Immature natural killer cell (primary cell): Measurements from ENCODE around the gene MAP2K3. TPM values are rescaled to one million over a fixed set of nuclear protein-coding genes. Genes with fewer than 3 reads are reported as not detected.
A peak's percentile ranks its signal among the peaks of the same experiment; 100 is the strongest.

Experiments used
- DNase-seq, 3 donors: peaks; one replicate each; pipeline ENCODE4 v3.0.0; 2022; ENCODE audit warnings: mixed read lengths in 1 of 3
- H3K27ac Mint-ChIP-seq, 6 donors: one replicate each; pipeline ENCODE4 v1.8.0; 2020; ENCODE audit warnings: mixed read lengths in 6 of 6, mild to moderate bottlenecking in 5 of 6, inconsistent platforms in 4 of 6, moderate library complexity in 3 of 6
- H3K27me3 Mint-ChIP-seq, 3 donors: one replicate each; pipeline ENCODE4 v1.8.0; 2020 to 2021; ENCODE audit warnings: low read depth in 3 of 3, mild to moderate bottlenecking in 3 of 3, mixed read lengths in 3 of 3, moderate library complexity in 3 of 3, inconsistent platforms in 1 of 3
- H3K36me3 Mint-ChIP-seq, 3 donors: one replicate each; pipeline ENCODE4 v1.8.0; 2020; ENCODE audit warnings: mixed read lengths in 3 of 3, inconsistent platforms in 2 of 3, mild to moderate bottlenecking in 2 of 3
- H3K4me1 Mint-ChIP-seq, 2 donors: one replicate each; pipeline ENCODE4 v1.8.0; 2020; ENCODE audit warnings: inconsistent platforms in 2 of 2, mild to moderate bottlenecking in 2 of 2, mixed read lengths in 2 of 2, moderate library complexity in 1 of 2
- H3K4me3 Mint-ChIP-seq, 5 donors: one replicate each; pipeline ENCODE4 v1.8.0; 2020; ENCODE audit warnings: mild to moderate bottlenecking in 5 of 5, mixed read lengths in 5 of 5, inconsistent platforms in 3 of 5, moderate library complexity in 3 of 5
- H3K9me3 Mint-ChIP-seq, 6 donors: one replicate each; pipeline ENCODE4 v1.8.0; 2020; ENCODE audit warnings: mild to moderate bottlenecking in 6 of 6, mixed read lengths in 6 of 6, inconsistent platforms in 4 of 6, moderate library complexity in 3 of 6
- polyA plus RNA-seq, 3 donors: library from polyadenylated mRNA; unstranded; fragments of 300-500 nt; fragmentation: Illumina TruSeq; gene quantifications; one replicate each; pipeline ENCODE4 v1.2.3, GENCODE V29; 2021

MAP2K3 gene
- 100 to 1,000 TPM in 1 of 3 donors, 10 to 100 TPM in 2; 66.6 to 136 (median 93.9) TPM for polyA plus RNA-seq

- peak; percentile 98 to 99 (median 99) for DNase-seq
- Mint-ChIP-seq H3K4me3 (peak within 1 kb of the TSS; percentile 92 to 98 (median 96)), H3K27me3 (peaks cover 14 to 16% (median 15%) of the 10 kb centered on the region in 3 donors)
These were observed at the start of gene MAP2K3 for GRCh38 chr17:21284319-21285163. Gene MAP2K3, plus strand, starts transcription at chr17:21284711. Its CDS starts 210 bp downstream, at chr17:21284921.

GRCh38 chr17:21235921-21236320 is 48.6 kb upstream of the MAP2K3 start:
- Mint-ChIP-seq H3K27me3 (peaks cover 0 to 3% (median 2%) of the 10 kb centered on the region in 3 donors), H3K4me3 (no peak overlapping the region), H3K4me1 (no peaks in the 10 kb centered on the region), H3K9me3 (no peaks in the 10 kb centered on the region), H3K36me3 (peaks cover 5 to 8% (median 6%) of the 10 kb centered on the region in 3 donors), H3K27ac (no peak overlapping the region)
- DNase-seq, result no peak

More at GRCh38 chr17:21284319-21285163, at the start of gene MAP2K3:
- H3K36me3 Mint-ChIP-seq, result no peaks in the 10 kb centered on the region
- peaks cover 51 to 60% of the 10 kb centered on the region in 2 donors for H3K4me1 Mint-ChIP-seq
- no peaks in the 10 kb centered on the region for H3K9me3 Mint-ChIP-seq
- H3K27ac Mint-ChIP-seq, result peak within 1 kb of the TSS; percentile 99 to 100 (median 99)

GRCh38 chr17:21239680-21240368 is 44.7 kb upstream of the MAP2K3 start:
- Mint-ChIP-seq H3K4me3 (no peak overlapping the region), H3K36me3 (no peaks in the 10 kb centered on the region), H3K27me3 (peaks cover 0 to 5% (median 0%) of the 10 kb centered on the region in 3 donors), H3K4me1 (peaks cover 0 to 3% of the 10 kb centered on the region in 2 donors), H3K9me3 (no peaks in the 10 kb centered on the region), H3K27ac (no peak overlapping the region)
- no peak for DNase-seq

GRCh38 chr17:21240369-21241055 is 44.0 kb upstream of the MAP2K3 start:
- no peaks in the 10 kb centered on the region for H3K36me3 Mint-ChIP-seq
- peaks cover 0 to 5% (median 0%) of the 10 kb centered on the region in 3 donors for H3K27me3 Mint-ChIP-seq
- H3K9me3 Mint-ChIP-seq, result no peaks in the 10 kb centered on the region
- DNase-seq, result no peak
- H3K4me1 Mint-ChIP-seq, result peaks cover 0 to 4% of the 10 kb centered on the region in 2 donors
- no peak overlapping the region for H3K27ac Mint-ChIP-seq
- no peak overlapping the region for H3K4me3 Mint-ChIP-seq

- H3K4me1 Mint-ChIP-seq, result peaks cover 0 to 4% of the 10 kb centered on the region in 2 donors
- no peak overlapping the region for H3K4me3 Mint-ChIP-seq
- no peaks in the 10 kb centered on the region for H3K36me3 Mint-ChIP-seq
- H3K9me3 Mint-ChIP-seq, result no peaks in the 10 kb centered on the region
- no peak overlapping the region for H3K27ac Mint-ChIP-seq
- no peak for DNase-seq
- H3K27me3 Mint-ChIP-seq, result peaks cover 0 to 5% (median 0%) of the 10 kb centered on the region in 3 donors
These were observed 42.9 kb upstream of the MAP2K3 start for GRCh38 chr17:21241564-21241963.

GRCh38 chr17:21242026-21242697 is 42.3 kb upstream of the MAP2K3 start:
- H3K9me3 Mint-ChIP-seq, result no peaks in the 10 kb centered on the region
- H3K4me1 Mint-ChIP-seq, result peaks cover 0 to 4% of the 10 kb centered on the region in 2 donors
- DNase-seq, result no peak
- H3K36me3 Mint-ChIP-seq, result no peaks in the 10 kb centered on the region
- H3K27ac Mint-ChIP-seq, result no peak overlapping the region
- H3K27me3 Mint-ChIP-seq, result peaks cover 0 to 5% (median 0%) of the 10 kb centered on the region in 3 donors
- no peak overlapping the region for H3K4me3 Mint-ChIP-seq

- Mint-ChIP-seq H3K36me3 (no peaks in the 10 kb centered on the region), H3K4me1 (peaks cover 0 to 6% of the 10 kb centered on the region in 2 donors), H3K27ac (no peak overlapping the region), H3K27me3 (peaks cover 0 to 5% (median 0%) of the 10 kb centered on the region in 3 donors), H3K9me3 (no peaks in the 10 kb centered on the region), H3K4me3 (no peak overlapping the region)
- no peak for DNase-seq
These were observed 41.6 kb upstream of the MAP2K3 start for GRCh38 chr17:21242780-21243515.

- H3K27me3 Mint-ChIP-seq, result peaks cover 0 to 5% (median 0%) of the 10 kb centered on the region in 3 donors
- H3K27ac Mint-ChIP-seq, result no peak overlapping the region
- no peak for DNase-seq
- H3K4me1 Mint-ChIP-seq, result peaks cover 0 to 6% of the 10 kb centered on the region in 2 donors
- no peaks in the 10 kb centered on the region for H3K9me3 Mint-ChIP-seq
- no peak overlapping the region for H3K4me3 Mint-ChIP-seq
- H3K36me3 Mint-ChIP-seq, result no peaks in the 10 kb centered on the region
These were observed 40.8 kb upstream of the MAP2K3 start for GRCh38 chr17:21243516-21244303.

GRCh38 chr17:21245639-21246084 is 38.8 kb upstream of the MAP2K3 start:
- Mint-ChIP-seq H3K27me3 (peaks cover 0 to 2% (median 0%) of the 10 kb centered on the region in 3 donors), H3K4me1 (peaks cover 9 to 18% of the 10 kb centered on the region in 2 donors), H3K4me3 (no peak overlapping the region), H3K9me3 (no peaks in the 10 kb centered on the region), H3K36me3 (no peaks in the 10 kb centered on the region), H3K27ac (peak overlapping the region in 1 of 6 donors; percentile 23)
- no peak for DNase-seq

GRCh38 chr17:21246698-21247097 is 37.8 kb upstream of the MAP2K3 start:
- Mint-ChIP-seq H3K9me3 (no peaks in the 10 kb centered on the region), H3K36me3 (no peaks in the 10 kb centered on the region), H3K4me3 (no peak overlapping the region), H3K4me1 (peaks cover 11 to 20% of the 10 kb centered on the region in 2 donors), H3K27me3 (peaks cover 0 to 2% (median 0%) of the 10 kb centered on the region in 3 donors), H3K27ac (no peak overlapping the region)
- DNase-seq, result no peak

- H3K36me3 Mint-ChIP-seq, result no peaks in the 10 kb centered on the region
- no peak for DNase-seq
- peaks cover 0 to 2% (median 0%) of the 10 kb centered on the region in 3 donors for H3K27me3 Mint-ChIP-seq
- no peak overlapping the region for H3K27ac Mint-ChIP-seq
- H3K4me1 Mint-ChIP-seq, result peaks cover 20 to 29% of the 10 kb centered on the region in 2 donors
- H3K9me3 Mint-ChIP-seq, result no peaks in the 10 kb centered on the region
- H3K4me3 Mint-ChIP-seq, result no peak overlapping the region
These were observed 36.8 kb upstream of the MAP2K3 start for GRCh38 chr17:21247552-21248258.
